Measurements from ENCODE around the gene CCDC24. TPM values are rescaled to one million over a fixed set of nuclear protein-coding genes. Genes with fewer than 3 reads are reported as not detected.

CCDC24 gene
- total RNA-seq, 2 experiments from 2014 or later: 1.1 to 1.3 TPM

DNA sequence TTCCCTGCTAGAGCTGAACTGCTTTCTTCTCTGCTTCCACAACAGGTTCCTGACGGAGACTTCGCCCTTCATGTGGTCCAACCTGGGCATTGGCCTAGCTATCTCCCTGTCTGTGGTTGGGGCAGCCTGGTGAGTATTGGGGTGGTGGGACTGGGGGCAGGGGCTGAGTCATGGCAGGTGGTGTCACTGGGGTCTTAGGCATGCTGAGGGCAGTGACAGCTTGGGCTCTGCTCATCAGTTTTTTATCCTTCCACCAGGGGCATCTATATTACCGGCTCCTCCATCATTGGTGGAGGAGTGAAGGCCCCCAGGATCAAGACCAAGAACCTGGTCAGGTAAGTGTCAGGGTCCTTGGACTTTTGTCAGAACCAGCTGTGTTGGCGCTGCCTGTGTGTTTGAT, 15.4 kb upstream of the CCDC24 start:
- ATAC-seq (no peak), DNase-seq (no peak)
- no peaks in the 10 kb centered on the region for H3K27me3 Mint-ChIP-seq (ENCODE audit: low read depth)
- H3K4me1 Mint-ChIP-seq (ENCODE audit: low read depth): peaks cover 56% of the 10 kb centered on the region
- POLR2A ChIA-PET: interaction anchor here (1.0 to 1.7 kb wide), 6 partner anchors 9 to 326 kb away, joined by 3 to 6 read pairs (median 4); partner anchors contain the start of genes KDM4A and ST3GAL3
- H3K27ac Mint-ChIP-seq: peak overlapping the region; percentile 89
- CTCF ChIA-PET: interaction anchor here (0.5 to 3.1 kb wide), 9 partner anchors 13 to 212 kb away, joined by 3 to 13 read pairs (median 5); partner anchors contain the start of gene ARTN
- H3K4me3 Mint-ChIP-seq: peak overlapping the region; percentile 89
- H3K36me3 Mint-ChIP-seq (ENCODE audit: low read depth): peaks cover 45% of the 10 kb centered on the region
- H3K9me3 Mint-ChIP-seq (ENCODE audit: insufficient read depth): no peaks in the 10 kb centered on the region

DNA sequence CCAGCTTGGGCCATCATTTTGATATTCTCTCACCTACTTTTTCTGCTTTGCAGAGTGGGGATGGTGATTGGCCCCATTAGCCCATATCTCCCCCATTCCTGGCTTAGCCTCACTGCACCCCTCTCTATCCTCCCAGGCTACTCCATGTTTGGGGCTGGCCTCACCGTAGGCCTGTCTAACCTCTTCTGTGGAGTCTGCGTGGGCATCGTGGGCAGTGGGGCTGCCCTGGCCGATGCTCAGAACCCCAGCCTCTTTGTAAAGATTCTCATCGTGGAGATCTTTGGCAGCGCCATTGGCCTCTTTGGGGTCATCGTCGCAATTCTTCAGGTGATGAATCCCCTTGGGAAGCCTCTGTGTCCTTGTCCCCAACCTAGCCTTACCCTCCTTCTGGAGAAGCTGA, 14.5 kb upstream of the CCDC24 start:
- Mint-ChIP-seq H3K27ac (peak overlapping the region; percentile 3), H3K4me1 (ENCODE audit: low read depth) (peaks cover 53% of the 10 kb centered on the region), H3K27me3 (ENCODE audit: low read depth) (no peaks in the 10 kb centered on the region), H3K4me3 (peak overlapping the region; percentile 89), H3K9me3 (ENCODE audit: insufficient read depth) (no peaks in the 10 kb centered on the region), H3K36me3 (ENCODE audit: low read depth) (peaks cover 42% of the 10 kb centered on the region)
- ChIA-PET POLR2A (interaction anchor here (1.0 to 1.7 kb wide), 2 partner anchors 270 to 327 kb away, joined by 3 to 4 read pairs; partner anchors contain the start of genes KDM4A and ST3GAL3), CTCF (interaction anchor here (1.3 to 3.1 kb wide), 4 partner anchors 12 to 59 kb away, joined by 4 to 13 read pairs (median 8); no protein-coding TSS in a partner anchor)
- ATAC-seq (no peak), DNase-seq (no peak)

DNA sequence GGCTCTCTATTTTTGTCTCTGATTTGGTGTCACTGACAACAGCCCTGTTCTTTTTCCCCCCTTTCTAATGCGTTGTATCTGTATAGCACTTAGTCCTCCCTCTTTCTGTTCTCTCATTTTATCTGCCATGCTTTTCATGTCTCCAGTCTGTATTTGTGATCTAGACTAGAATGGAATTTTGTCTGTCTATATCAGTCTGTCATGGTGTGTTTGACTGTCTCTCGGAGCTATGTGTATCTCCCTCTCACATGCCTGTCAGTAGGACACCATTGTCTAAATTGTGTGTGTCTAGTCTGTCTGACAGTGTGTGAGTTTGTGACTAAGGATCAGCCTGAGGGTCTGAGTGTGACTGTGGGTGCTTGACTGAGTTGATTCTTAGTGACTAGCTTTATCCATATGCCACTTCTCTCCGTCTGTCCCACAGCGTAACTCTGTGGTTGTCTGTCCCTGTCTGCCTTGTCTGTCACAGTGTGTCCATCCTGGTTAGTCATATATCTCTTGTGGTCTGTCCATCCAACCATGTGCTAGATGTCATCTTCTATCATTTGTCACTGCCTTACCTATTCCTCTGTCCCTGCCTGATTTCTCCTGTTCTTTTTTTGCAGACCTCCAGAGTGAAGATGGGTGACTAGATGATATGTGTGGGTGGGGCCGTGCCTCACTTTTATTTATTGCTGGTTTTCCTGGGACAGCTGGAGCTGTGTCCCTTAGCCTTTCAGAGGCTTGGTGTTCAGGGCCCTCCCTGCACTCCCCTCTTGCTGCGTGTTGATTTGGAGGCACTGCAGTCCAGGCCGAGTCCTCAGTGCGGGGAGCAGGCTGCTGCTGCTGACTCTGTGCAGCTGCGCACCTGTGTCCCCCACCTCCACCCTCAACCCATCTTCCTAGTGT, 13.8 kb upstream of the CCDC24 start:
- H3K4me1 Mint-ChIP-seq (ENCODE audit: low read depth): peaks cover 53% of the 10 kb centered on the region
- no peak overlapping the region for H3K27ac Mint-ChIP-seq
- H3K36me3 Mint-ChIP-seq (ENCODE audit: low read depth): peaks cover 35% of the 10 kb centered on the region
- H3K4me3 Mint-ChIP-seq: peak overlapping the region; percentile 89
- POLR2A ChIA-PET: interaction anchor here (0.5 to 0.7 kb wide), 2 partner anchors 13 to 744 kb away, joined by 3 read pairs; no protein-coding TSS in a partner anchor
- ATAC-seq (no peak), DNase-seq (no peak)
- no peaks in the 10 kb centered on the region for H3K27me3 Mint-ChIP-seq (ENCODE audit: low read depth)
- no peaks in the 10 kb centered on the region for H3K9me3 Mint-ChIP-seq (ENCODE audit: insufficient read depth)
- CTCF ChIA-PET: interaction anchor here (1.2 to 3.1 kb wide), 4 partner anchors 28 to 214 kb away, joined by 4 to 13 read pairs (median 8); no protein-coding TSS in a partner anchor

DNA sequence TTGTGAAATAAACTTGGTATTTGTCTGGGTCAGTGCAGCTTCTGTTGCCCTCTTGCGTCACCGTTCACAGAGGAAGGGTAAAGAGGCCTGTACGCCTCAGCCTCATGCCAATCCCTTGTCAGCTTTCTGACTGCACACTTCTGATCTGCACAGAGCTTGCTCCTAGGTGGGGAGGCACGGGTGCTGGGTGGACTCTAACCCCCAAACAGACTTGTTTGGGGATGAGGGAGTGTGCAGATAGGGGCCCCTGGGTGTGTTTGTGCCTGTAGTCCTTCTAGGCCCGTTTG, 13.2 kb upstream of the CCDC24 start:
- H3K36me3 Mint-ChIP-seq (ENCODE audit: low read depth): peaks cover 31% of the 10 kb centered on the region
- CTCF ChIA-PET: interaction anchor here (1.2 to 1.3 kb wide), 2 partner anchors 43 to 215 kb away, joined by 4 to 8 read pairs; no protein-coding TSS in a partner anchor
- peak overlapping the region; percentile 72 for H3K4me3 Mint-ChIP-seq
- H3K27ac Mint-ChIP-seq: no peak overlapping the region
- no peak for DNase-seq
- no peaks in the 10 kb centered on the region for H3K27me3 Mint-ChIP-seq (ENCODE audit: low read depth)
- POLR2A ChIA-PET: interaction anchor here (0.5 to 0.7 kb wide), 2 partner anchors 12 to 743 kb away, joined by 3 read pairs; no protein-coding TSS in a partner anchor
- ATAC-seq: no peak
- no peaks in the 10 kb centered on the region for H3K9me3 Mint-ChIP-seq (ENCODE audit: insufficient read depth)
- H3K4me1 Mint-ChIP-seq (ENCODE audit: low read depth): peaks cover 53% of the 10 kb centered on the region

DNA sequence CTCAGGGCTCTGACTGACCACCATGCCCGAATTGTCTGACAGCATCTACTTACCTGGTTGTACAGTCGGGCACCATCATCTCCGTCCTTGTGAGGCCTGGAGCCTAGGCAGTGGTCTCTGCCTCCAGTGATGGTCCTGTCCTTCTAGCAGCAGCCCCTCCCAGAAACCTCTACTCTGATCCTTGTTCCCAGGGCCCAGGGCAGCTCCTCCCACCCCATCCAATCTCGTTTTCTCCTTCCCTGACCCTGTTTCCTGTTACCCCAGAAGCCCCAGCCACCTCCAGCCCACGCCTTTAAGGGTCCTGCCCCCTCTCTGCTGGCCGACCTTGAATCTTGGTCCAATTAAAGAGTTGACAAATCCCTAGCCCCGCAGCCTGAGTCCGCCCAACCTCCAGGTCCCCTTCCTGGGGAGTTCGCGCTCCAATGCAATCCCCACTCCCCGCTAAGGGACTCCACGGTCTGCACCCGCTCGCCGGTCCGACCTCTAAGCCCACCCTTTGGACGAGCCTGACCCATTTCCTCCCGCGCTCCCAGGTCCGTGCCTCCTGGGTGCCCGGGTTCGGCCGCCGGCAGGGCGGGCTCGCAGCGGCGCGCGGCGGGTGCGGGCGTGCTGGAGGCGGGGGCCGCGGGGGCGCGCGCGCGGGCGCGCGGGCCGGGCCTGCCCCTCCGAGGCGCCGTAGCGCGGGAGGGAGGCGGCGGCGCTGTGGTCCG, 12.7 kb upstream of the CCDC24 start, which contains the start of gene B4GALT2:
Gene B4GALT2, plus strand, starts transcription at position 660 of the 710 bp plus-strand sequence. CDS start 1,951 bp downstream, outside the sequence.
- Mint-ChIP-seq H3K36me3 (ENCODE audit: low read depth) (peaks cover 27% of the 10 kb centered on the region), H3K4me1 (ENCODE audit: low read depth) (peaks cover 49% of the 10 kb centered on the region), H3K27ac (peak within 1 kb of the TSS; percentile 88), H3K9me3 (ENCODE audit: insufficient read depth) (no peaks in the 10 kb centered on the region), H3K27me3 (ENCODE audit: low read depth) (no peaks in the 10 kb centered on the region), H3K4me3 (peak within 1 kb of the TSS; percentile 83)
- peak; percentile 45 for DNase-seq
- ATAC-seq: peak; percentile 10
- POLR2A ChIA-PET: interaction anchor here (0.5 to 0.7 kb wide), 2 partner anchors 12 to 743 kb away, joined by 3 read pairs; no protein-coding TSS in a partner anchor
- CTCF ChIA-PET: interaction anchor here (1.2 to 1.3 kb wide), 2 partner anchors 44 to 215 kb away, joined by 4 to 8 read pairs; no protein-coding TSS in a partner anchor

DNA sequence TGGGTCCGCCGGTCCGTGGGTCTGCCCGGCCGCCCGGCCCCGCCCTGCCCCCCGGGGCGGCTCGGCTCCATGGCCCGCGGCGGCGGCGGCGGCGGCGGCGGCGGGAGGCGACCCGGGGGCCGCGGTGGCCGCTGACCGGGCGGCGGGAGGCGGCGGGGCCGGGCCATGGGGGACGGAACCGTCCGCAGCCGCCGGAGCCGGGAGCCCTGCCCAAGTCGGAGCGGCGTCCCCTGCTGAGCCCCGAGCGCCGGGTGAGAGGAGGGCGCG, 12.2 kb upstream of the CCDC24 start:
- ChIA-PET CTCF (no interaction called here), POLR2A (no interaction called here)
- peaks cover 25% of the 10 kb centered on the region for H3K36me3 Mint-ChIP-seq (ENCODE audit: low read depth)
- H3K9me3 Mint-ChIP-seq (ENCODE audit: insufficient read depth): no peaks in the 10 kb centered on the region
- no peak for DNase-seq
- no peak for ATAC-seq
- H3K27ac Mint-ChIP-seq: no peak overlapping the region
- H3K4me1 Mint-ChIP-seq (ENCODE audit: low read depth): peaks cover 44% of the 10 kb centered on the region
- no peak overlapping the region for H3K4me3 Mint-ChIP-seq
- H3K27me3 Mint-ChIP-seq (ENCODE audit: low read depth): no peaks in the 10 kb centered on the region

DNA sequence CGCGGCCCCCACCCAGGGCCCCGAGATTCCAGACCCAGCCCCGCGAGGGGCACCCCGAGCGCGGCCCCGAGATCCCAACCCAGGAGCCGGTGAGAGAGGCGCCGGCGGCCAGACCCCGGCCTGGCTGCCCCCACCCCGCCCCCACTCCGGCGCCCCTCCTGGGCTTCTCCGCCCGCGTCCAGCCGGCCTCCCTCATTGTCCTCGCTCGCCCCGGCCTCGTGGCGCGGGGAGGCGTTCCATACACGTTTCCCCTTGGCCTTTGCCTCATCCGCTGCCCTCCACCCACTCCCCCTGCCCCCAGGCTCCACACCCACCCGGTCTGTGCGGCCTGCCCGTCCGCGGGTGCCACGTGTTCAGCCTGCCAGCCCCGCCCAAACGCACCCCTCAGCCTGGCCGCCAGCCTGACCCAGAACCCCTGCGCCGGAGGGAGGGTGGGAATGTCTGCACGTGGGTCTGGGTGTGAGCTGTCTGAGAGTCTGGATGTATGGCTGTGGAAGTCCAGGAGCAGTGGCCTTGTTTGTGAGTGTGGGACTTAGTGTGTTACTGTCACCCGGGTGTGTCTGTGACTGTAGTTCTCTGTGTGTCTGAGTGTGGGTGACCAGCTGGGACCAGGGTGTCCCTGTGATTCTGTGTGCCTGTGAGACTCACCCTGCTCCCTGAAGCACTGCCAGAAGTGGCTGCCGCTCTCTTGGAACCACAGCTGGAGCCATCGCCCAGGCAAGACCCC, 11.7 kb upstream of the CCDC24 start:
- peak; percentile 19 for ATAC-seq
- peak; percentile 44 for DNase-seq
- Mint-ChIP-seq H3K9me3 (ENCODE audit: insufficient read depth) (no peaks in the 10 kb centered on the region), H3K27ac (peak overlapping the region; percentile 88), H3K36me3 (ENCODE audit: low read depth) (peaks cover 25% of the 10 kb centered on the region), H3K4me3 (peak overlapping the region; percentile 83), H3K27me3 (ENCODE audit: low read depth) (no peaks in the 10 kb centered on the region), H3K4me1 (ENCODE audit: low read depth) (peaks cover 41% of the 10 kb centered on the region)
- ChIA-PET POLR2A (no interaction called here), CTCF (no interaction called here)

DNA sequence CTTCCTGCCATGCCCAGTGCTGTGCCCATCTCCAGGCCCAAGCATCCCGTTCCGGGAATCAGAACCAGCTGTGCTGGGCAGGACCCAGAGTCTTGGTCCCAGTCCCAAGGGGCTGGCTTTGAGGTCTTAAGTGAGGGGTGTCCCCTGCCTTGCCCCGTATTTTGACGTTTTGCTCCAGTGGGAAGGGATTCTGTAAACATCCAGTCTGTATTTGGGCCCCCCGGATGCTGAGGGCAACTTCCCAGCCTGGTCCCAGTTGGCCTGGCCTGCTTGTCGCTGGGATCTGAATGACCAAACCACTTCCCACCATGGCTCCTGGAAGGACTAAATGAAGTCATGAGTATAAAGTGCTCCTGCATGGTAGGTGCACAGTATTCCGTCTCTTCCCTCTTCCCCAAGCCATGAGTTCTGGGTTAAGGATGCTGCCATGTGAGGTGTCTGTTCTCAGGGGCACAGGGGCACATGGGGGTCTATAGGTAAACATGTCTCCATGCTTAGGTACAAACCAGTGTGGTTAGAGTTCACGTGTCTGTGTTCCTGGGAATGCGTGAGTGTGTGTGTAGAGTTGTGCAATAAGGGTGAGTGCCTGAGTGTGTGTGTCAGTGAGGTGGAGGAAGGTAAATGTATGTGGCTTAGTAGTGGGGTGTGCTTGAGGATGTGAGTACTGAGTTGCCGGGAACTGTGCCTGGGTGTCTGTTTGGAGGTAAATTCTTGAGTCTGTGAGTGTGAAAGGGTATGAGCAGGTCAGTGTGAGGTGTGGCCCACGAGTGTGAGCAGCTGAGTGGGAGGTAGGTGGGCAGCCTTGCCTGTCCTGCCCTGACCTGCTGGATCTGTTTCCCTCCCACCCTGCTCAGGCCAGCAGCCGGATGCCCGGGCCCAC, 10.9 kb upstream of the CCDC24 start:
- ATAC-seq: no peak
- no peak for DNase-seq
- POLR2A ChIA-PET: no interaction called here
- Mint-ChIP-seq H3K27ac (peak overlapping the region; percentile 88), H3K36me3 (ENCODE audit: low read depth) (peaks cover 25% of the 10 kb centered on the region), H3K9me3 (ENCODE audit: insufficient read depth) (no peaks in the 10 kb centered on the region), H3K27me3 (ENCODE audit: low read depth) (no peaks in the 10 kb centered on the region), H3K4me3 (peak overlapping the region; percentile 83), H3K4me1 (ENCODE audit: low read depth) (peaks cover 41% of the 10 kb centered on the region)
- CTCF ChIA-PET: no interaction called here

DNA sequence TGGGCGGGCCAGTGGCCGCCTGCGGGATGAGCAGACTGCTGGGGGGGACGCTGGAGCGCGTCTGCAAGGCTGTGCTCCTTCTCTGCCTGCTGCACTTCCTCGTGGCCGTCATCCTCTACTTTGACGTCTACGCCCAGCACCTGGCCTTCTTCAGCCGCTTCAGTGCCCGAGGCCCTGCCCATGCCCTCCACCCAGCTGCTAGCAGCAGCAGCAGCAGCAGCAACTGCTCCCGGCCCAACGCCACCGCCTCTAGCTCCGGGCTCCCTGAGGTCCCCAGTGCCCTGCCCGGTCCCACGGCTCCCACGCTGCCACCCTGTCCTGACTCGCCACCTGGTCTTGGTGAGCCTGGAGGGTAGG, 10.3 kb upstream of the CCDC24 start:
- ATAC-seq: no peak

DNA sequence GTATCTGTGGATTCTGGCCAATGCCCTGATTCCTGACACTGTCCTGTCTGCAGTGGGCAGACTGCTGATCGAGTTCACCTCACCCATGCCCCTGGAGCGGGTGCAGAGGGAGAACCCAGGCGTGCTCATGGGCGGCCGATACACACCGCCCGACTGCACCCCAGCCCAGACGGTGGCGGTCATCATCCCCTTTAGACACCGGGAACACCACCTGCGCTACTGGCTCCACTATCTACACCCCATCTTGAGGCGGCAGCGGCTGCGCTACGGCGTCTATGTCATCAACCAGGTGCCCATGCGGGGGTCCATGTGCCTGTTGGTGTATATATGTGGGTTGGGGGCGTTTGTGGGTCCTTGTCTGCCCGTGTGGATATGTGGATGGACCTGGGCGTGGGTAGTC, 9.8 kb upstream of the CCDC24 start:
- no peaks in the 10 kb centered on the region for H3K9me3 Mint-ChIP-seq (ENCODE audit: insufficient read depth)
- H3K27ac Mint-ChIP-seq: no peak overlapping the region
- POLR2A ChIA-PET: no interaction called here
- H3K27me3 Mint-ChIP-seq (ENCODE audit: low read depth): no peaks in the 10 kb centered on the region
- H3K4me1 Mint-ChIP-seq (ENCODE audit: low read depth): peaks cover 31% of the 10 kb centered on the region
- no peak overlapping the region for H3K4me3 Mint-ChIP-seq
- no peak for ATAC-seq
- peaks cover 18% of the 10 kb centered on the region for H3K36me3 Mint-ChIP-seq (ENCODE audit: low read depth)
- no peak for DNase-seq
- CTCF ChIA-PET: no interaction called here

More for the DNA sequence above, 10.3 kb upstream of the CCDC24 start:
- Mint-ChIP-seq H3K4me3 (no peak overlapping the region), H3K36me3 (ENCODE audit: low read depth) (peaks cover 22% of the 10 kb centered on the region), H3K9me3 (ENCODE audit: insufficient read depth) (no peaks in the 10 kb centered on the region), H3K27me3 (ENCODE audit: low read depth) (no peaks in the 10 kb centered on the region), H3K27ac (no peak overlapping the region), H3K4me1 (ENCODE audit: low read depth) (peaks cover 36% of the 10 kb centered on the region)
- DNase-seq: no peak
- CTCF ChIA-PET: no interaction called here
- POLR2A ChIA-PET: no interaction called here

DNA sequence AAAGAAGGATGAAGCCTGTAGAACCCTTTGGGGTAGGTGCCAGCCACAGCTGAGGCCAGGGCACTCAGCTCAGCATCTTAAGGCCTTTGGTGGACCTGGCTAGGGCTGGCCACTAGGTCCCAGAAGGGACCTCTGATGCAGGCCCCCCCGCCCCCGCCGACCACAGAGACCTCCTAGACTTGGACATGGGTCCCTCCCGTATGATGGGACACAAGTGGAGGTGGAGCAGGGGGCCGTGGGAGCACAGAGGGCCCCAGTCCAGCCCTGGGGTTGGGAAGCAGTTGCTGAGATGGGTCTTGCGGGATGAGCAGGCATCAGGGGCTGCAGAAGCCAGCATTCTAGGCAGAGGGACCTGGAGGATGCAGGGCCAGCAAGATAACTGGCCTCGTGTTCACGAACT, 9.2 kb upstream of the CCDC24 start:
- Mint-ChIP-seq H3K9me3 (ENCODE audit: insufficient read depth) (no peaks in the 10 kb centered on the region), H3K36me3 (ENCODE audit: low read depth) (peaks cover 12% of the 10 kb centered on the region), H3K4me3 (no peak overlapping the region), H3K27me3 (ENCODE audit: low read depth) (no peaks in the 10 kb centered on the region), H3K27ac (no peak overlapping the region), H3K4me1 (ENCODE audit: low read depth) (peaks cover 25% of the 10 kb centered on the region)
- POLR2A ChIA-PET: no interaction called here
- no peak for ATAC-seq
- no peak for DNase-seq
- CTCF ChIA-PET: no interaction called here

All from activated CD8-positive, alpha-beta T cell treated with anti-CD3 and anti-CD28 coated beads, Interleukin-2, amount 10 ng/mL, durations not matched to agents 7 days and 5 days (primary cell).